ENCODE measurements around the gene GPSM1. TPM values are rescaled to one million over a fixed set of nuclear protein-coding genes. Genes with fewer than 3 reads are reported as not detected.

GPSM1 gene
- total RNA-seq, 1 experiment from 2014 or later, result 14.2 TPM

GRCh38 chr9:136290508-136291000 lies 36.8 kb upstream of the GPSM1 start:
- DNase-seq (ENCODE audit: low spot score) (no peak), ATAC-seq (no peak)
- Mint-ChIP-seq H3K27me3 (ENCODE audit: low read depth) (no peaks in the 10 kb centered on the region), H3K4me3 (no peak overlapping the region), H3K9me3 (no peaks in the 10 kb centered on the region), H3K36me3 (no peaks in the 10 kb centered on the region), H3K27ac (no peak overlapping the region), H3K4me1 (no peaks in the 10 kb centered on the region)
- CTCF ChIA-PET, result interaction anchor here (1.2 kb wide), 1 partner anchor 33 kb away, joined by 3 read pairs; no protein-coding TSS in a partner anchor
- TF ChIP-seq, protein P1, sequence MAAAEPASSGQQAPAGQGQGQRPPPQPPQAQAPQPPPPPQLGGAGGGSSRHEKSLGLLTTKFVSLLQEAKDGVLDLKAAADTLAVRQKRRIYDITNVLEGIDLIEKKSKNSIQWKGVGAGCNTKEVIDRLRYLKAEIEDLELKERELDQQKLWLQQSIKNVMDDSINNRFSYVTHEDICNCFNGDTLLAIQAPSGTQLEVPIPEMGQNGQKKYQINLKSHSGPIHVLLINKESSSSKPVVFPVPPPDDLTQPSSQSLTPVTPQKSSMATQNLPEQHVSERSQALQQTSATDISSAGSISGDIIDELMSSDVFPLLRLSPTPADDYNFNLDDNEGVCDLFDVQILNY (CRISPR knock-in tag; IDR thresholded peaks at IDR 0.05), result no peak
- no peak for TF ChIP-seq ZNF263 (CRISPR knock-in tag; IDR thresholded peaks at IDR 0.05; ENCODE audit: low read depth)
- TF ChIP-seq FOXP1 (CRISPR knock-in tag; IDR thresholded peaks at IDR 0.05; ENCODE audit: borderline replicate concordance), result no peak
- TF ChIP-seq AFF4 (CRISPR knock-in tag; IDR thresholded peaks at IDR 0.05; ENCODE audit: borderline replicate concordance), result no peak
- TF ChIP-seq NFATC4 (CRISPR knock-in tag; IDR thresholded peaks at IDR 0.05), result no peak
- TF ChIP-seq, protein P2, sequence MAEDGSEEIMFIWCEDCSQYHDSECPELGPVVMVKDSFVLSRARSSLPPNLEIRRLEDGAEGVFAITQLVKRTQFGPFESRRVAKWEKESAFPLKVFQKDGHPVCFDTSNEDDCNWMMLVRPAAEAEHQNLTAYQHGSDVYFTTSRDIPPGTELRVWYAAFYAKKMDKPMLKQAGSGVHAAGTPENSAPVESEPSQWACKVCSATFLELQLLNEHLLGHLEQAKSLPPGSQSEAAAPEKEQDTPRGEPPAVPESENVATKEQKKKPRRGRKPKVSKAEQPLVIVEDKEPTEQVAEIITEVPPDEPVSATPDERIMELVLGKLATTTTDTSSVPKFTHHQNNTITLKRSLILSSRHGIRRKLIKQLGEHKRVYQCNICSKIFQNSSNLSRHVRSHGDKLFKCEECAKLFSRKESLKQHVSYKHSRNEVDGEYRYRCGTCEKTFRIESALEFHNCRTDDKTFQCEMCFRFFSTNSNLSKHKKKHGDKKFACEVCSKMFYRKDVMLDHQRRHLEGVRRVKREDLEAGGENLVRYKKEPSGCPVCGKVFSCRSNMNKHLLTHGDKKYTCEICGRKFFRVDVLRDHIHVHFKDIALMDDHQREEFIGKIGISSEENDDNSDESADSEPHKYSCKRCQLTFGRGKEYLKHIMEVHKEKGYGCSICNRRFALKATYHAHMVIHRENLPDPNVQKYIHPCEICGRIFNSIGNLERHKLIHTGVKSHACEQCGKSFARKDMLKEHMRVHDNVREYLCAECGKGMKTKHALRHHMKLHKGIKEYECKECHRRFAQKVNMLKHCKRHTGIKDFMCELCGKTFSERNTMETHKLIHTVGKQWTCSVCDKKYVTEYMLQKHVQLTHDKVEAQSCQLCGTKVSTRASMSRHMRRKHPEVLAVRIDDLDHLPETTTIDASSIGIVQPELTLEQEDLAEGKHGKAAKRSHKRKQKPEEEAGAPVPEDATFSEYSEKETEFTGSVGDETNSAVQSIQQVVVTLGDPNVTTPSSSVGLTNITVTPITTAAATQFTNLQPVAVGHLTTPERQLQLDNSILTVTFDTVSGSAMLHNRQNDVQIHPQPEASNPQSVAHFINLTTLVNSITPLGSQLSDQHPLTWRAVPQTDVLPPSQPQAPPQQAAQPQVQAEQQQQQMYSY (CRISPR knock-in tag; IDR thresholded peaks at IDR 0.05), result no peak
- TF ChIP-seq ZNF671 (CRISPR knock-in tag; IDR thresholded peaks at IDR 0.05), result no peak
- no peak for TF ChIP-seq ZMAT4 (CRISPR knock-in tag; IDR thresholded peaks at IDR 0.05)
- no peak for TF ChIP-seq FOXJ3 (CRISPR knock-in tag; IDR thresholded peaks at IDR 0.05; ENCODE audit: borderline replicate concordance)
- TF ChIP-seq ELF4 (CRISPR knock-in tag; IDR thresholded peaks at IDR 0.05; ENCODE audit: low read depth), result no peak
- POLR2A ChIA-PET, result no interaction called here

GRCh38 chr9:136291306-136292025 lies 35.9 kb upstream of the GPSM1 start:
- Mint-ChIP-seq H3K27me3 (ENCODE audit: low read depth) (no peaks in the 10 kb centered on the region), H3K4me1 (no peaks in the 10 kb centered on the region), H3K9me3 (no peaks in the 10 kb centered on the region), H3K27ac (no peak overlapping the region), H3K4me3 (no peak overlapping the region), H3K36me3 (no peaks in the 10 kb centered on the region)
- DNase-seq (ENCODE audit: low spot score) (no peak), ATAC-seq (no peak)
- ChIA-PET CTCF (interaction anchor here (1.1 to 1.2 kb wide), 2 partner anchors 32 to 48 kb away, joined by 3 to 7 read pairs; no protein-coding TSS in a partner anchor), POLR2A (no interaction called here)
- TF ChIP-seq MYBL2 (CRISPR knock-in tag; IDR thresholded peaks at IDR 0.05) (no peak), HMGA2 (CRISPR knock-in tag; IDR thresholded peaks at IDR 0.05) (no peak), ZMAT4 (CRISPR knock-in tag; IDR thresholded peaks at IDR 0.05) (no peak), ZNF263 (CRISPR knock-in tag; IDR thresholded peaks at IDR 0.05; ENCODE audit: low read depth) (no peak), ZNF232 (CRISPR knock-in tag; IDR thresholded peaks at IDR 0.05) (no peak), RORB (CRISPR knock-in tag; IDR thresholded peaks at IDR 0.05) (no peak), ZNF281 (CRISPR knock-in tag; IDR thresholded peaks at IDR 0.05) (no peak), ELF4 (CRISPR knock-in tag; IDR thresholded peaks at IDR 0.05; ENCODE audit: low read depth) (no peak)

Measured in WTC11 (cell line).